GM18868 (cell line): ENCODE data around the gene OR4D2.

ENCODE experiments used
- ATAC-seq: cut with Tn5 transposase; IDR thresholded peaks from one replicate; pipeline ENCODE4 v1.9.1; 2021; ENCODE audit warnings: mild to moderate bottlenecking, moderate library complexity; ENCODE audit not compliant: unreplicated experiment

The OR4D2 gene

GRCh38 chr17:58172369-58173071, 5.7 kb downstream of the OR4D2 start:
- no peak for ATAC-seq

GRCh38 chr17:58174871-58175270, 8.1 kb downstream of the OR4D2 start:
- ATAC-seq = no peak

GRCh38 chr17:58176200-58176599, 9.4 kb downstream of the OR4D2 start:
- no peak for ATAC-seq

GRCh38 chr17:58181796-58182195, 15.0 kb downstream of the OR4D2 start:
- ATAC-seq = no peak

- no peak for ATAC-seq
Observed at GRCh38 chr17:58183514-58183913, 16.7 kb downstream of the OR4D2 start.

- no peak for ATAC-seq
Observed at GRCh38 chr17:58184308-58184985, 17.7 kb downstream of the OR4D2 start.

- no peak for ATAC-seq
Observed at GRCh38 chr17:58184986-58185761, 18.4 kb downstream of the OR4D2 start.

GRCh38 chr17:58186591-58186990, 19.8 kb downstream of the OR4D2 start:
- no peak for ATAC-seq

- no peak for ATAC-seq
Observed at GRCh38 chr17:58187063-58187462, 20.3 kb downstream of the OR4D2 start.

- no peak for ATAC-seq
Observed at GRCh38 chr17:58187675-58188074, 20.9 kb downstream of the OR4D2 start.

GRCh38 chr17:58189436-58190146, 22.8 kb downstream of the OR4D2 start:
- ATAC-seq = no peak

- ATAC-seq = no peak
Observed at GRCh38 chr17:58191241-58191896, 24.6 kb downstream of the OR4D2 start.

- ATAC-seq = no peak
Observed at GRCh38 chr17:58192612-58193011, 25.8 kb downstream of the OR4D2 start, which contains the start of gene EPX. Gene EPX (plus strand): TSS chr17:58192726. CDS start chr17:58192847, 121 bp downstream.

GRCh38 chr17:58193641-58194255, 27.0 kb downstream of the OR4D2 start:
- ATAC-seq = no peak

- ATAC-seq = no peak
Observed at GRCh38 chr17:58195518-58196123, 28.8 kb downstream of the OR4D2 start.

- no peak for ATAC-seq
Observed at GRCh38 chr17:58196610-58197009, 29.8 kb downstream of the OR4D2 start.

- no peak for ATAC-seq
Observed at GRCh38 chr17:58200024-58200633, 33.3 kb downstream of the OR4D2 start.

GRCh38 chr17:58202859-58203258, 36.1 kb downstream of the OR4D2 start:
- no peak for ATAC-seq

GRCh38 chr17:58204796-58205195, 38.0 kb downstream of the OR4D2 start:
- ATAC-seq = no peak
